Coronary artery (tissue), 2 donors: ENCODE measurements around the gene TLK2.
"Not testable (repeated sequence)": the region's sequence is repeated elsewhere in the genome, so short reads cannot be mapped to it uniquely, and the experiment has no call there.

Experiments used
- DNase-seq: peaks from one replicate; pipeline ENCODE4 v3.0.0-alpha.2; 2017; ENCODE audit warnings: low spot score
- H3K27ac ChIP-seq, 2 donors: fragments of 200-600 bp; sonication (generic); one replicate each; pipeline ENCODE4 v1.5.1; 2016 to 2019
- H3K4me3 ChIP-seq: fragments of 200-600 bp; sonication (generic); 2 replicates; pipeline ENCODE4 v1.5.1; 2016; ENCODE audit warnings: mild to moderate bottlenecking, moderate library complexity
- TF ChIP-seq, protein P1 (sequence below): fragments of 200-600 bp; sonication (generic); IDR thresholded peaks from one replicate; pipeline ENCODE4 v1.5.1; 2019; ENCODE audit warnings: antibody characterized with exemption

TLK2 gene

DNA sequence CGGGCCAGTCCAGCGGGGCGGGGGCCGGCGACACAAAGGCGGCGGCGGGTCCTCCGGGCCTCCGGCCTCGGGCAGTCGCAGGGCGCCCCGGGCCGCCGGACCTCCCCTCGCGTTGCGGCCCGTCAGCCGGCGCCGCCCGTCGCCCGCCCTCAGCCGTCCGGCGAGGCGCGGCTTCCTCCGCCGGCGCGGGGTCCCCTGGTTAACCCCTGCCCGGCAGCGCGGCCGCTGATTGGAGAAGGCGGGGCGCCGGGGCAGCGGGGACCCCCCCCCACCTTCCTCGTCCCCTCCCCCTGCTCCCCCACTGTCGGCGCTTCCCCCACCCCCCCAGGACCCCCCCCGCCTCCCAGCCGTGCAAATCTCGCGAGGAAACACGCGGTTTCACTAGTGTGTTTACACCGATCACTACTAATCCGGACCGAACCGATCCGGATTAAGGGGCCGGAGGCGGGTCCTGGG is at the start of gene TLK2:
TLK2 (plus strand) TSS at position 402 of the 456 bp plus-strand sequence. CDS start 2,301 bp downstream, outside the sequence.
- H3K27ac ChIP-seq = peak within 1 kb of the TSS; percentile 96 to 97
- TF ChIP-seq, protein P1, sequence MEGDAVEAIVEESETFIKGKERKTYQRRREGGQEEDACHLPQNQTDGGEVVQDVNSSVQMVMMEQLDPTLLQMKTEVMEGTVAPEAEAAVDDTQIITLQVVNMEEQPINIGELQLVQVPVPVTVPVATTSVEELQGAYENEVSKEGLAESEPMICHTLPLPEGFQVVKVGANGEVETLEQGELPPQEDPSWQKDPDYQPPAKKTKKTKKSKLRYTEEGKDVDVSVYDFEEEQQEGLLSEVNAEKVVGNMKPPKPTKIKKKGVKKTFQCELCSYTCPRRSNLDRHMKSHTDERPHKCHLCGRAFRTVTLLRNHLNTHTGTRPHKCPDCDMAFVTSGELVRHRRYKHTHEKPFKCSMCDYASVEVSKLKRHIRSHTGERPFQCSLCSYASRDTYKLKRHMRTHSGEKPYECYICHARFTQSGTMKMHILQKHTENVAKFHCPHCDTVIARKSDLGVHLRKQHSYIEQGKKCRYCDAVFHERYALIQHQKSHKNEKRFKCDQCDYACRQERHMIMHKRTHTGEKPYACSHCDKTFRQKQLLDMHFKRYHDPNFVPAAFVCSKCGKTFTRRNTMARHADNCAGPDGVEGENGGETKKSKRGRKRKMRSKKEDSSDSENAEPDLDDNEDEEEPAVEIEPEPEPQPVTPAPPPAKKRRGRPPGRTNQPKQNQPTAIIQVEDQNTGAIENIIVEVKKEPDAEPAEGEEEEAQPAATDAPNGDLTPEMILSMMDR = no peak
- DNase-seq = peak; percentile 84
- peak within 1 kb of the TSS; percentile 82 for H3K4me3 ChIP-seq

DNA sequence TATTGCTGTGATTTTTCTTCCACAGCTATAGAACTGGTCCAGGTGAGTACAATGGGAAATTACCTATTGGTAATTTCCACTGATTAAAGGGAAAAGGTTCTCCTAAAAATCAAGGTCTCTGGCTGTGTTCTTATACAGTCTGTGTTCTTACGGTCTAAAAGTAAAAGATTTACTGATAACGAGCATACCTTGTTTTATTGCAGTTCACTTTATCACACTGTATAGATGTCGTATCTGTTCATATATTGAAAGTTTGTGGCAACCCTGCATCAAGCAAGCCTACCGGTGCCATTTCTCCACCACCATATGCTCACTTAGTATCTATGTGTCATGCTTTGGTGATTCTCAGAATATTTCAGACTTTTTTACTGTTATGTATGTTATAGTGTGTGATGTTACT is 43.4 kb upstream of the TLK2 start:
- H3K4me3 ChIP-seq, DNase-seq, H3K27ac ChIP-seq: not testable (repeated sequence)

DNA sequence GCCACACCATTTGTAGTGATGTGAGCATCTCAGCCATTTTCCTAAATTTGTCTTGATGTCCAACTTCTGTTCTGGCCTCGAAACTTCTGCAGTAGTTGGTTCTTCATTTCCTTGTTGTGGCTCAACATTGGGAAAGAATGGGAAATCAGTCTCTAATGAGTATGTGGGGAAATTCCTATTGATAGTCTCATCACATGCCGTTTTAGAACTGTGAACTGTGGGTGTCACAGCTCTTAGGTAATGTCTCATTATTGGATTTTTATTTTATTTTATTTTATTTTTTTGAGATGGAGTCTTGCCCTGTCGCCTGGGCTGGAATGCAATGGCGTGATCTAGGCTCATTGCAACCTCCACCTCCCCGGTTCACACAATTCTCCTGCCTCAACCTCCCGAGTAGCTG is 37.4 kb upstream of the TLK2 start:
- H3K4me3 ChIP-seq, H3K27ac ChIP-seq, DNase-seq: not testable (repeated sequence)

DNA sequence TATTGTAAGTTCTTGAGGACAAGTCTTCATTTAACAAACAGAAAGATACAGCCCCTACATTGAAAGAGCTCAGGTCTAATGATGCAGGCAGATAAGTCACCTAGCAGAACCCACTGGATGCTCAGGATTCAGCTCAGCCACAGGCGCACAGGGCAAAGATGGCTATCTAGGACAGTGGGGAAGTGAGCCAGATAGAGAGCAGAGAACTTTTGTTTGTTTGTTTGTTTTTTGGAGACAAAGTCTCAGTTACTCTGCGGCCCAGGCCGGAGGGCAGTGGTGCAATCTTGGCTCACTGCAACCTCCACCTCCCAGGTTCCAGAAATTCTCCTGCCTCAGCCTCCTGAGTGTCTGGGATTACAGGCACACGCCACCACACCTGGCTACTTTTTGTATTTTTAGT is 34.6 kb upstream of the TLK2 start:
- TF ChIP-seq, protein P1 = no peak
- Histone ChIP-seq H3K27ac (no peak overlapping the region), H3K4me3 (no peak overlapping the region)
- no peak for DNase-seq

DNA sequence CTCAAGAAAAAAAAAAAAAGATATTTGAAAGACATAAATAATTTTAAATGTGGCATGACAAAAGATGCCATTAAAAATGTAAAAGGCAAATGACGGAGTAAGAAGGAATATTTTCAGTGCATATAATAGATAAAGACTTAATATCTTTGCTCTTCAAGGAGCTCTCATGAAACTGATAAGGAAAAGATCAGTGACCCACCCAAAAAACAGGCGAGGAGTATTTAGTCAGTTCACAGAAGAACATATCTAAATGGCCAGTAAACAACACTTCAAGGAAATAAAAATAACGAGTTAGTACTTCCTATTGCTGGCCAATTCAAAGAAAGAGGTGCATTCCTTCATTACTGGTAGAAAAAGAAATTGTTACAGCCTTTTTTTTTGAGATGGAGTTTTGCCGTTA is 32.8 kb upstream of the TLK2 start:
- not testable (repeated sequence) for H3K4me3 ChIP-seq, DNase-seq, H3K27ac ChIP-seq

DNA sequence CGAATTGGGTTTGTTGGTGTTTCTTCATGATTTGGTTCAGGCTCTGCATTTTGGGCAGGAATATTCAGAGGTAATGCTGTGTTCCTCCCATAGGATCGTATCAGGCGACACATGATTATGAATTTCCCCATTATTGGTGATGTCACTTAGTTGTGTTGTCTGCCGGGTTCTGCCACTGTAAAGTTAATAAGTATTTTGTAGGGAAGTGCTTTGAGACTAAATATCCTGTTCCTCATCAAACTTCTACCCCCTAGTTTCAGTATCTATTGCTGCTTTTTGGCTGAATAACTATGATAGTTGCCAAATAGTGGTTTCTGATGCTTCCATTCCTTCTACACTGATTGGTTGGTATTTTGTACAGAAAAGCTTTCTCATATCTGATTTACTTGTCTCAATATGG is 26.4 kb upstream of the TLK2 start:
- not testable (repeated sequence) for H3K4me3 ChIP-seq, DNase-seq, H3K27ac ChIP-seq

DNA sequence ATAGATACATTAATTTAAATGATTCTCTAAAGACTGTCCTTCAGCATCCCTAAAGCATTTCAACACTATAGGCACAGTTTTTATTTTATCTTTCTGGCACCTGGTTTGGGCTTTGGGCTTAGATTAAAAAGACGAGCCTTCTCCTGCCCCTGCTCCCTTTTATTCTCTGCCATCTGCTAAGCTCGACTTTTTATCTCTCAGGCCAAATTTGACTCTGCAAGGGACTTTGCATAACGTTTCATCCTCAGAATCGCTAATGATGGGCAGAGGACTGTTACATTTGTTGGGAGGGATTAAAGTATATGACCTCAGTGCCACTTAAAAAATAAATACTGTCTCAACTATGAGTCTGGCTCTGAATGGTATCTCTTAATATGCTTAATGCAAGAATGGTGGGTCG is 25.6 kb upstream of the TLK2 start:
- H3K27ac ChIP-seq, H3K4me3 ChIP-seq, DNase-seq: not testable (repeated sequence)

DNA sequence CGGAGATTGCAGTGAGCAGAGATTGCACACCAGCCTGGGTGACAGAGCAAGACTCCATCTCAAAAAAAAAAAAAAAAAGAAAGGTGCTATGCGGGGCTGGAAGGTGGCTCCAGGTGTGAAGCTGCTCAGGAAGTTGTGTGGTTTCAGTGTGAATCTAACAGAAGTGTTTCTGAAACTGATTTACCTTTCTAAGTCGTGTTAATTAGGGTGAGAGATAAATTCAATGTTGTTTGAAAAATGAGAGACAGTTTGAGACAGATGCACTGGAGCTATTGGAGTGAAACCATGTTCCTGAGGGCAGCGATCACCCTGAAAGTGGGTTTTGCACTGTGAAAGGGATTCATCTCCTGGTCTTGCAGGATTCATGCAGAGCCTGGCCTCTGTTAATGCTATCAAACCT is 25.0 kb upstream of the TLK2 start:
- not testable (repeated sequence) for DNase-seq, H3K4me3 ChIP-seq, H3K27ac ChIP-seq

DNA sequence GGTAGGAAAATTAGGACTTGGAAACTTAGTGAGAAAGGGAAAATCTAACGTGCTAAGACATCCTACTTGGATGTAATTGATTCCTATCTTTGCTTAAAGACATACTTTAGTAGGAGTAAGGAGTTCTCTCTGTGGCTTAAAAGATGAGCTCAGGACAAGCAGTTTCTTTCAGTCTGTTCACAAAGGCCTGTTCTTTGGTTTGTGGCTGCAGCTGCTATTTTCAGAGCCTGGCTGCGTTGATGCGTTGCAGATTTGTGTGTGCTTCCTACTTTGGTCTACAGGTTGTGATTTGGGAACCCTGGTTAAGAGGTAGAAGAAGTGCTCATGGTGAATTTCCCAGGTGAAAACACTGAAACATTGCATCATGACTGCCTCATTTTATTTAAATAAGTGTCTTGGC is 24.5 kb upstream of the TLK2 start:
- not testable (repeated sequence) for DNase-seq, H3K27ac ChIP-seq, H3K4me3 ChIP-seq

DNA sequence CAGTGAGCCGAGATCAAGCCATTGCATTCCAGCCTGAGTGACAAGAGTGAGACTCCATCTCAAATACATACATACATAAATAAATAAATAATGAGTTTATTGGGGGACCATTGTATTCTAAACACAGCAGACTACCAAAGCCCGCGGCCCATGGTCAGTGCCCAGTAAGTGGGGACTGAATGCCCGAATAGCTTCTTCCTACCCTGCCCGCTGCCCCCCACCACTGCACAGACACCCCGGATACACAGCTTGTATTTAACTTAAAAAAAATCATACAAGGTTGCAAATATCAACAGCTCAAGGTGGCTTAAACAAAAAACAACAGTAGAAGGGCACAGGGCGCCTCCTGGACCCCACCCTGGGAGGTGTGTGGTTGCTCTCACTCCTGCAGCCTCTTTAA is 22.6 kb upstream of the TLK2 start:
- Histone ChIP-seq H3K4me3 (no peak overlapping the region), H3K27ac (no peak overlapping the region)
- TF ChIP-seq, protein P1 = no peak
- no peak for DNase-seq

DNA sequence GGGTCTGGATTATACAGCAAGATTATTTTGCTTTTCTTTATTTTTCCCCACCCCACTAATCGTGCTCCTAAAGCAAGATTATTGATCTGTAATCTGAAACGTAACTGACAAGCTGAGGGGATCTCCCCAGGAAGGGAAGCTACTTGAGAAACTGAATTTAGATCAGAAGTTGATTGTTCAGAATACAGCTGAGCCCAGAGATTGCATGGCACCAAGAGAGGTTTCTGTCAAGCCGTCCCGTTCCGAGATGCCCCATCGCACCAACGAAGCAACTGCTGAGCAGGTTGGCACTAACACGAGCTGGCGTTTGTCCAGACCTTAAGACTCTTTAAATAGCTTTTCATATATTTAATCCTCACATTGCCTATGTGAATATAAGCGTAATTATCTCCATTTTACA is 20.1 kb upstream of the TLK2 start:
- H3K4me3 ChIP-seq, H3K27ac ChIP-seq: not testable (repeated sequence)

DNA sequence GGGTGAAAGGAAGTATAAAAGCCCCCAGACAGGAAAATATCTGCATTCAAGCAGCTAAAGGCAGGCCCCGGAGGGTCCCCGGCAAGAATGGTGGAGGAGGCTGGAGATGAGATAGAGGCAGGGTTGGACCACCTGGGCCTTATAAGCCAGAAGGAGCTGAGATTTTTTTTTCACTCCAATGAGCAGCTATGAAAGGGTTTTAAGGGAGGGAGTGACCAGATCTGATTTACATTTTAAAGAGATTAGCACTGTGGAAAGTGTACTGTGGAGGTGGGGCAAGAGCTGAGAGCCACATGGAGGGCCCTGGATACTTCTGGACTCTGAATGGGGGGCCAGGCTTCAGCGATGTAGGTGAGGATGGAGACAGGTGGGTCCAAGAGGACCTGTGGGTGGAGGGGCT is 14.2 kb upstream of the TLK2 start:
- not testable (repeated sequence) for H3K4me3 ChIP-seq, H3K27ac ChIP-seq, DNase-seq

More for the DNA sequence above, 20.1 kb upstream of the TLK2 start:
- not testable (repeated sequence) for DNase-seq

DNA sequence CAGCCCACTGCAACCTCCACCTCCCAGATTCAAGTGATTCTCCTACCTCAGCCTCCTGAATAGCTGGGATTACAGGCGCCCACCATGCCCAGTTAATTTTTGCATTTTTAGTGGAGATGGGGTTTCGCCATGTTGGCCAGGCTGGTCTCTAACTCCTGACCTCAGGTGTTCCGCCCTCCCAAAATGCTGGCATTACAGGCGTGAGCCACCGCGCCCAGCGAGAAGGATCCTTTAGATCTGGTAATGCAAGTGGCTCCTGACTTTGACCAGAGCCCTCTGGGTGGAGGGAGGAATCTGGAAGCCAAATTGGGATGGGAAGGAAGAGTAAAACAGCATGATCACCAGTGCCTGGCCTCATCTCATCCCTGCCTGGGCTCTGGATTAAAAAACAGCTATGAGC is 13.4 kb upstream of the TLK2 start:
- DNase-seq, H3K4me3 ChIP-seq, H3K27ac ChIP-seq: not testable (repeated sequence)

DNA sequence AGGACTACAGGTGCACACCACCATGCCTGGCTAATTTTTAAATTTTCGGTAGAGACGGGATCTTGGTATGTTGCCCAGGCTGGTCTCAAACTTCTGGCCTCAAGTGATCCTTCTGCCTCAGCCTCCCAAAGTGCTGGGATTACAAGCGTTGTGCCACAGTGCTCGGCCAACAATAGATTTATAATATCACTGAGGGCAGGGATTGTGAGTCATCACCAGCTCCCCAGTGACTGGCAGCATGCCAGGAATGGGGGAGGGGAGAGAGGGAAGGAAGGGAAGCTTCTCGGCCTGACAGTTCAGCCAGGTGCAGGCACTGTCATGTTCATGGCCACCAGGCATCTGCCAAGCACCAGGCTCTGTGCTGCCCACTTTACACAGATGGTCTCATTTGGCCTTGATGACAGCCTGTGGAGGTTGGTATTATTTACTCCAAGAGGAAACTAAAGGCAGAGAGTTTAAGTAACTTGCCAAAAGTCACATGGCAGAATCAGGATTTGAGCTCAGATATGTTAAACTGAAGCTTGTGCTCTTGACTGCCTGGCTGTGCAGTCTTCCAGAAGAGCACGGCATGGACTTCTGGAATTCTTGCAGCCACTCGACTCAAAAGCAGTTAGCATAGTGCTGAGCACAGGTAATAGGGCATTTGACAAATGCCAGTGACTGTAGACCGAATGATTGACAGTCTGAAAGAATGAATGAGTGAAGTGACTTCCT is 7.8 kb upstream of the TLK2 start:
- DNase-seq = peak; percentile 78
- peak overlapping the region in 1 of 2 donors; percentile 45 for H3K27ac ChIP-seq
- H3K4me3 ChIP-seq = not testable (repeated sequence)

DNA sequence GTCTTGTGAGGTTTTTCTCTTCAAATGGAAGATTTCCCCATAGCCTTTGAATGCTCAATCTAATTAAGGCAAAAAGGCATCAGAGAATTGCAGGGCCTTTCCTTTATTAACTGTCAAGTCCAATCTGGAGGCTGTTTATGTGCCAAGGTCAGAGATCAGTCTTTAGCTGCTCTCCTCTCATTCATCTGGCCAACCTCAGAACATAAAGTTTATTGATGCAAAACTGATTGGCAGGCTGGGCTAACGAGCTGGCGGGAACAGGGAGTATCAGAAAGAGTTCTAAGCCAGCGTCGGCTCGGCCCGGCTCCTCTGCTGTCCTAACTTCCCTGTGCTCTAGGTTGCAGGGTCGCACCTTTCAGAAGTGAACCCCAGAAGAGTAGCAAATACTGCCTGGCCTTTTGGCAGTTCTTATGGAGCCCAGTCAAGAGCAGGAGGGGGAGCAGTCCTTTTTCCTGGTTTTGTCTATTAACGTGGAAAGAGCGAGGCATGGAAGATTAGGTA is 7.2 kb upstream of the TLK2 start:
- DNase-seq, H3K4me3 ChIP-seq, H3K27ac ChIP-seq: not testable (repeated sequence)
